Endothelial cell of umbilical vein (primary cell): ENCODE data around the gene DTX3L. TPM values are rescaled to one million over a fixed set of nuclear protein-coding genes. Genes with fewer than 3 reads are reported as not detected.

Experiments used
- BruUV-seq: library from RNA; stranded (reverse); fragments of 400-500 nt; replicated peaks from 2 replicates; lab custom pipeline; 2021; lab: Mats Ljungman, UMichigan
- CTCF ChIA-PET: fragments of 300-600, 350-600 bp; sonication (Branson Sonifier 250); formaldehyde crosslinking; loops from one replicate; lab custom pipeline; 2021; ENCODE audit warnings: antibody characterized with exemption, inconsistent platforms; lab: Charles Lee
- POLR2A ChIA-PET: fragments of 300-600, 350-600 bp; sonication (Branson Sonifier 250); formaldehyde crosslinking; loops from one replicate; lab custom pipeline; 2021; ENCODE audit warnings: antibody characterized with exemption, inconsistent platforms; lab: Charles Lee
- DNase-seq: peaks from one replicate; pipeline ENCODE4 v3.0.0-alpha.2; 2011; ENCODE audit warnings: low read depth, low spot score
- FAIRE-seq: peaks from 2 replicates; lab custom pipeline; 2011; peaks lifted over from hg19 to GRCh38; lab: Jason Lieb, UNC
- H2AFZ ChIP-seq: 2 replicates; pipeline ENCODE4 v1.6.0; 2012; ENCODE audit warnings: low read depth, low read length, control low read depth, inconsistent platforms
- H3K27ac ChIP-seq: 2 replicates; pipeline ENCODE4 v1.5.1; 2011; ENCODE audit warnings: low read depth, mild to moderate bottlenecking, control low read depth, low read length, moderate library complexity; ENCODE audit not compliant: insufficient read depth
- H3K27me3 ChIP-seq, 2 experiments: 2 replicates each; pipeline versions ENCODE4 v1.6.0 to v1.6.1; 2011; ENCODE audit warnings: low read length in 2 of 2, mixed read lengths in 1 of 2; ENCODE audit not compliant: control insufficient read depth in 2 of 2, insufficient read depth in 2 of 2
- H3K36me3 ChIP-seq, 2 experiments: 2 replicates in 1 of 2; 3 replicates in 1 of 2; pipeline ENCODE4 v1.5.1; 2011; ENCODE audit warnings: low read length in 2 of 2, mild to moderate bottlenecking in 1 of 2, moderate library complexity in 1 of 2; ENCODE audit not compliant: control insufficient read depth in 2 of 2, insufficient read depth in 2 of 2; ENCODE audit errors: extremely low read depth in 1 of 2
- H3K4me1 ChIP-seq: 3 replicates; pipeline ENCODE4 v1.5.1; 2011; ENCODE audit warnings: mild to moderate bottlenecking, low read length; ENCODE audit not compliant: control insufficient read depth, insufficient read depth; ENCODE audit errors: extremely low read depth
- H3K4me2 ChIP-seq: 2 replicates; pipeline ENCODE4 v1.6.1; 2011; ENCODE audit warnings: low read length, control low read depth, mixed read lengths; ENCODE audit not compliant: insufficient read depth
- H3K4me3 ChIP-seq, 3 experiments: fragments of 200-600 bp in 1 of 3; sonication (generic), shearing (Covaris generic) in 1 of 3; replicated peaks in 1 of 3; 2 replicates each; pipeline ENCODE4 v1.5.1; 2011 to 2016; ENCODE audit warnings: control low read depth in 3 of 3, low read length in 3 of 3, mild to moderate bottlenecking in 2 of 3, inconsistent platforms in 1 of 3, low read depth in 1 of 3, moderate library complexity in 1 of 3; ENCODE audit not compliant: insufficient read depth in 1 of 3
- H3K79me2 ChIP-seq: 2 replicates; pipeline ENCODE4 v1.6.0; 2012; ENCODE audit warnings: low read length, inconsistent platforms; ENCODE audit not compliant: control insufficient read depth, insufficient read depth
- H3K9ac ChIP-seq: replicated peaks from 2 replicates; pipeline ENCODE3; 2011; ENCODE audit warnings: low read length, control low read depth; ENCODE audit not compliant: insufficient read depth; ENCODE audit errors: extremely low read depth
- H3K9me1 ChIP-seq: replicated peaks from 3 replicates; pipeline ENCODE4 v1.6.0; 2011; ENCODE audit warnings: mild to moderate bottlenecking, low read length; ENCODE audit not compliant: control insufficient read depth, insufficient read depth; ENCODE audit errors: extremely low read depth
- H3K9me3 ChIP-seq: replicated peaks from 2 replicates; pipeline ENCODE4 v1.5.1; 2012; ENCODE audit warnings: low read length, inconsistent platforms; ENCODE audit not compliant: control insufficient read depth, insufficient read depth
- H4K20me1 ChIP-seq: replicated peaks from 2 replicates; pipeline ENCODE3; 2011; ENCODE audit warnings: mild to moderate bottlenecking, low read length; ENCODE audit not compliant: control insufficient read depth, insufficient read depth; ENCODE audit errors: extremely low read depth
- CTCF ChIP-seq, 2 donors: IDR thresholded peaks; 1 replicate in 1 of 2; 2 replicates in 1 of 2; pipeline ENCODE4 v1.5.1; 2011; ENCODE audit warnings: low read length in 2 of 2, mild to moderate bottlenecking in 2 of 2, moderate library complexity in 2 of 2, control low read depth in 1 of 2, inconsistent platforms in 1 of 2, low read depth in 1 of 2; ENCODE audit not compliant: insufficient read depth in 1 of 2; ENCODE audit errors: extremely low read depth in 1 of 2
- EZH2 ChIP-seq: IDR thresholded peaks from 2 replicates; pipeline ENCODE4 v1.6.1; 2012; ENCODE audit warnings: borderline replicate concordance, low read depth, mild to moderate bottlenecking, moderate library complexity, low read length, inconsistent platforms; ENCODE audit not compliant: severe bottlenecking
- FOS ChIP-seq: IDR thresholded peaks from 2 replicates; pipeline ENCODE4 v1.6.1; 2011; ENCODE audit warnings: mild to moderate bottlenecking, low read length, moderate library complexity, borderline replicate concordance; ENCODE audit not compliant: insufficient read depth
- GATA2 ChIP-seq: IDR thresholded peaks from 2 replicates; pipeline ENCODE4 v1.7.0; 2011; ENCODE audit warnings: low read depth, mild to moderate bottlenecking, moderate library complexity, mixed read lengths, low read length; ENCODE audit not compliant: insufficient read length, insufficient read depth
- JUN ChIP-seq: IDR thresholded peaks from 2 replicates; pipeline ENCODE4 v1.6.1; 2011; ENCODE audit warnings: borderline replicate concordance, low read depth; ENCODE audit not compliant: insufficient read length, insufficient read depth
- MAX ChIP-seq: IDR thresholded peaks from 2 replicates; pipeline ENCODE4 v1.6.1; 2011; ENCODE audit not compliant: insufficient read depth, insufficient read length
- MYC ChIP-seq: IDR thresholded peaks from one replicate; pipeline ENCODE4 v1.6.1; 2011; ENCODE audit warnings: mild to moderate bottlenecking, low read depth, low read length
- POLR2A ChIP-seq: IDR thresholded peaks from 2 replicates; pipeline ENCODE4 v1.6.1; 2012; ENCODE audit warnings: low read depth, mild to moderate bottlenecking, control low read depth, low read length
- POLR2AphosphoS5 ChIP-seq: IDR thresholded peaks from 2 replicates; pipeline ENCODE4 v1.6.1; 2012; ENCODE audit warnings: low read depth, mild to moderate bottlenecking, control low read depth, low read length, moderate library complexity; ENCODE audit not compliant: insufficient read depth
- dilution Hi-C: fragments of 300-500 bp; cut with MboI; formaldehyde crosslinking; loops from one replicate; pipeline ENCODE4 v1.15.0; 2019; ENCODE audit warnings: low sequenced_read_pairs; ENCODE audit not compliant: extremely low pct_ligation_motif_present
- intact Hi-C: fragments of 100-400 bp; cut with micrococcal nuclease; formaldehyde crosslinking; loops from one replicate; pipeline ENCODE4 v1.10.0; 2022
- polyA plus RNA-seq, 4 experiments: library from polyadenylated mRNA; depleted of rRNA in 3 of 4; stranded (reverse) in 3 of 4; unstranded in 1 of 4; fragments of >200 nt; gene quantifications; 2 replicates each; pipeline versions ENCODE4 v1.2.1 to v1.2.3, GENCODE V29; 2011 to 2012; ENCODE audit warnings: missing spikeins in 1 of 4
- total RNA-seq: library from RNA; stranded (reverse); gene quantifications from 2 replicates; pipeline ENCODE4 v1.2.3, GENCODE V29; 2021

Gene DTX3L
- total and polyA plus RNA-seq, 2 donors (not counting 3 experiments of a cell fraction or from before 2014, with no cell fraction given): 3.2 to 20.5 TPM

GRCh38 chr3:122577409-122578031 lies 13.4 kb downstream of the DTX3L start, which contains the start of gene PARP15:
Gene PARP15 (plus strand): TSS chr3:122577650. CDS start chr3:122577668, 18 bp downstream.
- Histone ChIP-seq H3K9ac (peak within 1 kb of the TSS; percentile 48), H3K4me2 (peak within 1 kb of the TSS; percentile 60)
- peak; percentile 24 for DNase-seq

More at GRCh38 chr3:122577409-122578031, 13.4 kb downstream of the DTX3L start, which contains the start of gene PARP15:
- ChIA-PET CTCF (no interaction called here), POLR2A (no interaction called here)
- H2AFZ ChIP-seq: peak within 1 kb of the TSS; percentile 96
- H3K9me3 ChIP-seq: no peaks in the 10 kb centered on the region
- no peak within 1 kb of the TSS for H3K27ac ChIP-seq
- peaks cover 14% of the 10 kb centered on the region for H3K4me1 ChIP-seq
- intact Hi-C loops: no loop called here
- no peaks in the 10 kb centered on the region for H3K36me3 ChIP-seq
- no TSS peak for BruUV-seq
- FAIRE-seq: no peak
- H4K20me1 ChIP-seq: no peaks in the 10 kb centered on the region
- H3K9me1 ChIP-seq: no peaks in the 10 kb centered on the region
- H3K27me3 ChIP-seq: no peaks in the 10 kb centered on the region
- dilution Hi-C loops: no loop called here
- no peaks in the 10 kb centered on the region for H3K79me2 ChIP-seq
- peak within 1 kb of the TSS; percentile 39 to 56 (median 51) for H3K4me3 ChIP-seq
- TF ChIP-seq MAX: no peak
- TF ChIP-seq FOS: no peak
- no peak for TF ChIP-seq CTCF (IDR thresholded peaks at IDR 0.05; ENCODE audit: extremely low read depth in 1 of 2, insufficient read depth in 1 of 2, low read depth in 1 of 2, low read length in 2 of 2)
- TF ChIP-seq MYC: no peak
- TF ChIP-seq JUN: no peak
- no peak for TF ChIP-seq POLR2AphosphoS5
- no peak for TF ChIP-seq GATA2
- TF ChIP-seq EZH2: no peak
- no peak for TF ChIP-seq POLR2A
